ENCODE data around the gene ABHD11.

DNA sequence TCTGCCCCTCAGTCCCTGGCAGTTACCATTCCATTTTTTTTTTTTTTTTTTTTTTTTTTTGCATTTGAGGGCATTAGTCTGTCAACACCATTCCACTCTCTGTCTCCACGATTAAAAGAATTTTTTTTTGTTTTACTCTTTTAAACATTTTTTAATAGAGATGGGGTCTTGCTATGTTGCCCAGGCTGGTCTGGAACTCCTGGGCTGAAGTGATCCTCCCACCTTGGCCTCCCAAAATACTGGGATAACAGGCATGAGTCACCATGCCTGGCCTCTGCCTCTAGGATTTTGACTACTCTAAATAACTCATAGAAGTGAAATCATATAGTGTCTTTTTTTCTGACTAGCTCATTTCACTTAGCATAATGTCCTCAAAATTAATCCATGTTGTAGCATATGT lies 48.0 kb upstream of the ABHD11 start:
- TF ChIP-seq EZH2phosphoT487 (IDR thresholded peaks at IDR 0.05; ENCODE audit: insufficient read depth, low read depth) (no peak), EZH2 (IDR thresholded peaks at IDR 0.05; ENCODE audit: insufficient read depth, poor library complexity, severe bottlenecking) (no peak)
